ENCODE measurements around the gene GSS. TPM values are rescaled to one million over a fixed set of nuclear protein-coding genes. Genes with fewer than 3 reads are reported as not detected.

The GSS gene
- total and polyA plus RNA-seq, 2 donors (not counting 3 experiments of a cell fraction or from before 2014, with no cell fraction given): 47.9 to 65.1 TPM

DNA sequence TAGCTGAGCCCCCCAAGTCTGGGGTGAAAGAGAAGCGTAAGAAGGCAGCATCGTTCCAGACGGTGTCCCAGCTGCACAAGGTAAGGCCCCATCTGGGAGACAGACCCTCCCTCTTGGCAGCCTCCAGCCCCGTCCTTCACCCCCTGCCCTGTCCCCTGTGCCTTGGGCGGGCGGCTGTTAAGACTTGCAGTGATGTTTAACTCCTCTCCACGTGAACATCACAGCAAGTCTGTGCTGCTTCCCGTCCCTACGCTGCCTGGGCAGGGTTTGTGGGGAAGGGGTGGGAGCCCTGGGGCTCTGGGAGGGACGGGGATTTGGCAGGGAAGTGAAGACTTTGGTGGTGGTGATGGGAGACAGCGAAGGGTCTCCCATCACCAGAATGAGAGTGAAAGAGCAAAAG is 34.6 kb upstream of the GSS start:
- CTCF ChIA-PET: interaction anchor here (5.7 kb wide), 1 partner anchor 115 kb away, joined by 71 read pairs; the partner anchor contains the start of genes ACSS2 and GGT7

DNA sequence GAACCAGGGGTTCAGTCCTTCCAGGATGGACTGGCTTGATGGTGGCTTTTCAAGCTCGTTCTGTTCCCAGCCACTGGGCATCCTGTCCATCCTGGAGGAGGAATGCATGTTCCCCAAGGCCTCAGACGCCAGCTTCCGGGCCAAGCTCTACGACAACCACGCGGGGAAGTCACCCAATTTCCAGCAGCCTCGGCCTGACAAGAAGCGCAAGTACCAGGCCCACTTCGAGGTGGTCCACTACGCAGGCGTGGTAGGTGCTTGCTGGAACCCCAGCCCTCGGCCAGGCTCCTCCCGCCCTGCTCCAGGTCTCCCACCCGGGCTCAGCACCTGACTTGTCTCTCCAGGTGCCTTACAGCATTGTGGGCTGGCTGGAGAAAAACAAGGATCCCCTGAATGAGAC is 34.1 kb upstream of the GSS start:
- Histone ChIP-seq H3K4me2 (ENCODE audit: insufficient read depth, low read length) (no peak overlapping the region), H3K9ac (replicated peaks; ENCODE audit: extremely low read depth, insufficient read depth, low read length) (no peak overlapping the region), H3K36me3 (ENCODE audit: control insufficient read depth in 2 of 2, extremely low read depth in 1 of 2, insufficient read depth in 2 of 2, low read length in 2 of 2) (peaks cover 0 to 1% of the 10 kb centered on the region in 2 experiments), H3K27ac (ENCODE audit: insufficient read depth, low read depth, low read length) (no peak overlapping the region), H3K79me2 (ENCODE audit: control insufficient read depth, insufficient read depth, low read length) (no peaks in the 10 kb centered on the region), H3K27me3 (ENCODE audit: control insufficient read depth in 2 of 2, insufficient read depth in 2 of 2, low read length in 2 of 2) (no peaks in the 10 kb centered on the region), H4K20me1 (replicated peaks; ENCODE audit: control insufficient read depth, extremely low read depth, insufficient read depth, low read length) (no peaks in the 10 kb centered on the region), H3K9me1 (replicated peaks; ENCODE audit: control insufficient read depth, extremely low read depth, insufficient read depth, low read length) (no peaks in the 10 kb centered on the region), H3K9me3 (replicated peaks; ENCODE audit: control insufficient read depth, insufficient read depth, low read length) (no peaks in the 10 kb centered on the region), H2AFZ (ENCODE audit: low read depth, low read length) (no peak overlapping the region), H3K4me1 (ENCODE audit: control insufficient read depth, extremely low read depth, insufficient read depth, low read length) (no peaks in the 10 kb centered on the region), H3K4me3 (replicated peaks in 1 of 3; ENCODE audit: insufficient read depth in 1 of 3, low read depth in 1 of 3, low read length in 3 of 3) (no peak overlapping the region)
- no peak for FAIRE-seq
- TF ChIP-seq EZH2 (IDR thresholded peaks at IDR 0.05; ENCODE audit: borderline replicate concordance, low read depth, low read length, severe bottlenecking) (no peak), POLR2A (IDR thresholded peaks at IDR 0.05; ENCODE audit: low read depth, low read length) (no peak), FOS (IDR thresholded peaks at IDR 0.05; ENCODE audit: borderline replicate concordance, insufficient read depth, low read length) (no peak), JUN (IDR thresholded peaks at IDR 0.05; ENCODE audit: borderline replicate concordance, insufficient read depth, insufficient read length, low read depth) (no peak), GATA2 (IDR thresholded peaks at IDR 0.05; ENCODE audit: insufficient read depth, insufficient read length, low read depth, low read length) (no peak)
- TF ChIP-seq, protein P1, sequence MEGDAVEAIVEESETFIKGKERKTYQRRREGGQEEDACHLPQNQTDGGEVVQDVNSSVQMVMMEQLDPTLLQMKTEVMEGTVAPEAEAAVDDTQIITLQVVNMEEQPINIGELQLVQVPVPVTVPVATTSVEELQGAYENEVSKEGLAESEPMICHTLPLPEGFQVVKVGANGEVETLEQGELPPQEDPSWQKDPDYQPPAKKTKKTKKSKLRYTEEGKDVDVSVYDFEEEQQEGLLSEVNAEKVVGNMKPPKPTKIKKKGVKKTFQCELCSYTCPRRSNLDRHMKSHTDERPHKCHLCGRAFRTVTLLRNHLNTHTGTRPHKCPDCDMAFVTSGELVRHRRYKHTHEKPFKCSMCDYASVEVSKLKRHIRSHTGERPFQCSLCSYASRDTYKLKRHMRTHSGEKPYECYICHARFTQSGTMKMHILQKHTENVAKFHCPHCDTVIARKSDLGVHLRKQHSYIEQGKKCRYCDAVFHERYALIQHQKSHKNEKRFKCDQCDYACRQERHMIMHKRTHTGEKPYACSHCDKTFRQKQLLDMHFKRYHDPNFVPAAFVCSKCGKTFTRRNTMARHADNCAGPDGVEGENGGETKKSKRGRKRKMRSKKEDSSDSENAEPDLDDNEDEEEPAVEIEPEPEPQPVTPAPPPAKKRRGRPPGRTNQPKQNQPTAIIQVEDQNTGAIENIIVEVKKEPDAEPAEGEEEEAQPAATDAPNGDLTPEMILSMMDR (IDR thresholded peaks at IDR 0.05; ENCODE audit: extremely low read depth in 1 of 2, insufficient read depth in 1 of 2, low read depth in 1 of 2, low read length in 2 of 2): no peak
- no peak for DNase-seq (ENCODE audit: low read depth, low spot score)
- BruUV-seq (replicated peaks): no TSS peak
- dilution Hi-C loops (cut with MboI; ENCODE audit: extremely low pct_ligation_motif_present, low sequenced_read_pairs): no loop called here
- POLR2A ChIA-PET: no interaction called here
- CTCF ChIA-PET: interaction anchor here (1.2 to 5.7 kb wide), 2 partner anchors 19 to 115 kb away, joined by 3 to 71 read pairs; partner anchors contain the start of genes ACSS2 and GGT7
- intact Hi-C loops (cut with micrococcal nuclease): no loop called here

More for the DNA sequence above, 34.6 kb upstream of the GSS start:
- DNase-seq (ENCODE audit: low read depth, low spot score) (no peak), FAIRE-seq (no peak)
- Histone ChIP-seq H3K4me2 (ENCODE audit: insufficient read depth, low read length) (no peak overlapping the region), H3K27me3 (ENCODE audit: control insufficient read depth in 2 of 2, insufficient read depth in 2 of 2, low read length in 2 of 2) (no peaks in the 10 kb centered on the region), H3K9me1 (replicated peaks; ENCODE audit: control insufficient read depth, extremely low read depth, insufficient read depth, low read length) (no peaks in the 10 kb centered on the region), H3K27ac (ENCODE audit: insufficient read depth, low read depth, low read length) (no peak overlapping the region), H3K9ac (replicated peaks; ENCODE audit: extremely low read depth, insufficient read depth, low read length) (no peak overlapping the region), H4K20me1 (replicated peaks; ENCODE audit: control insufficient read depth, extremely low read depth, insufficient read depth, low read length) (no peaks in the 10 kb centered on the region), H3K4me3 (replicated peaks in 1 of 3; ENCODE audit: insufficient read depth in 1 of 3, low read depth in 1 of 3, low read length in 3 of 3) (no peak overlapping the region), H3K4me1 (ENCODE audit: control insufficient read depth, extremely low read depth, insufficient read depth, low read length) (no peaks in the 10 kb centered on the region), H3K79me2 (ENCODE audit: control insufficient read depth, insufficient read depth, low read length) (no peaks in the 10 kb centered on the region), H2AFZ (ENCODE audit: low read depth, low read length) (no peak overlapping the region), H3K9me3 (replicated peaks; ENCODE audit: control insufficient read depth, insufficient read depth, low read length) (no peaks in the 10 kb centered on the region), H3K36me3 (ENCODE audit: control insufficient read depth in 2 of 2, extremely low read depth in 1 of 2, insufficient read depth in 2 of 2, low read length in 2 of 2) (peaks cover 0 to 1% of the 10 kb centered on the region in 2 experiments)
- POLR2A ChIA-PET: no interaction called here
- intact Hi-C loops (cut with micrococcal nuclease): no loop called here
- BruUV-seq (replicated peaks): no TSS peak
- no peak for TF ChIP-seq POLR2AphosphoS5 (IDR thresholded peaks at IDR 0.05; ENCODE audit: insufficient read depth, low read depth, low read length)
- no peak for TF ChIP-seq JUN (IDR thresholded peaks at IDR 0.05; ENCODE audit: borderline replicate concordance, insufficient read depth, insufficient read length, low read depth)
- no peak for TF ChIP-seq POLR2A (IDR thresholded peaks at IDR 0.05; ENCODE audit: low read depth, low read length)
- TF ChIP-seq, protein P1 (IDR thresholded peaks at IDR 0.05; ENCODE audit: extremely low read depth in 1 of 2, insufficient read depth in 1 of 2, low read depth in 1 of 2, low read length in 2 of 2): no peak
- TF ChIP-seq FOS (IDR thresholded peaks at IDR 0.05; ENCODE audit: borderline replicate concordance, insufficient read depth, low read length): no peak
- no peak for TF ChIP-seq GATA2 (IDR thresholded peaks at IDR 0.05; ENCODE audit: insufficient read depth, insufficient read length, low read depth, low read length)
- TF ChIP-seq EZH2 (IDR thresholded peaks at IDR 0.05; ENCODE audit: borderline replicate concordance, low read depth, low read length, severe bottlenecking): no peak
- dilution Hi-C loops (cut with MboI; ENCODE audit: extremely low pct_ligation_motif_present, low sequenced_read_pairs): no loop called here

Data from endothelial cell of umbilical vein (primary cell).